ENCODE results near the gene DEPP1. TPM values are rescaled to one million over a fixed set of nuclear protein-coding genes. Genes with fewer than 3 reads are reported as not detected.

The DEPP1 gene
- polyA plus RNA-seq, 1 donor from 2014 or later, result not detected

DNA sequence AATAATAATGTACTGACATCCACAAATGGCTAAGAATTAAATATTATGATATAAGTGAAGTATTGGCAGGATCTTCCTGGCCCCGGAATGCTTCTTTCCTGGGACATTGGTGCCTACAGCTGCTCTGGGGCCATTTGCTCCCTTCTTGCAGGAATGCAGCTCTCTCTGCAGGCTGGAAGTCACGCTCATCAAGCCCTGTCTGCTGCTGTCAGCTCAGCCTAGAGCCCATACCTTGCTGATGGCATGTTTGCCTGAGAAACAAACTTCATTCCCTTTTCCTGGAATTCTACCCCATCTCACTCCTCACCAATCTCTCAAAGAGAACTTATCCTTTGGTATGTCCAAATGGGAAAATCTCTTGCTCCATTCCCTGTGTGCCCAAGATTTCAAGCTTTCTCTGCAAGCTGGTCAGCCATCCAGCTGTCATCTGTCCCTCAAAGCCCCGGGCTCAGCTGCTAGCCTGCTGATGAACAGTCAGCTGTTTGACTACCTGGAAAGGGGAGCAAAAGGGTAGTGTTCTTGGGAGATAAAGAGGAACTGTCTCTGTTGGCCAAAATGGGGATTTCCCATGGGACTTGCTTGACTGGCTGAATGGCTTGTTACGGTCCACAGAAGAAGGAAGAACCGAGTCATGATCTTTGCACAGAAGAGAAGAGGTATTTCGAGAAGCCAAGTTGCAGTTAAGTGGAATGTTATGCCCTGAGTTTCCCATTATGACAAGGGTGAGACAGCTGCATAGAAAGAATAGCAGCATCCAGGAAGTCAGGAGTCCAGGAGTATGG, 31.0 kb downstream of the DEPP1 start:
- Mint-ChIP-seq H3K9me3 (peaks cover 1 to 18% (median 12%) of the 10 kb centered on the region in 3 donors), H3K4me1 (peaks cover 18 to 28% (median 19%) of the 10 kb centered on the region in 3 donors), H3K27me3 (peaks cover 4% of the 10 kb centered on the region), H3K36me3 (no peaks in the 10 kb centered on the region), H3K4me3 (peak overlapping the region in 2 of 4 donors; percentile 4 to 39), H3K27ac (peak overlapping the region in 1 of 3 donors; percentile 68)

- peaks cover 4% of the 10 kb centered on the region for H3K27me3 Mint-ChIP-seq
- H3K36me3 Mint-ChIP-seq, result no peaks in the 10 kb centered on the region
- no peak overlapping the region for H3K27ac Mint-ChIP-seq
- H3K4me3 Mint-ChIP-seq, result no peak overlapping the region
- H3K9me3 Mint-ChIP-seq, result peaks cover 2 to 24% (median 12%) of the 10 kb centered on the region in 3 donors
- peaks cover 16 to 28% (median 17%) of the 10 kb centered on the region in 3 donors for H3K4me1 Mint-ChIP-seq
Measured at GRCh38 chr10:44946205-44946604, 32.4 kb downstream of the DEPP1 start.

DNA sequence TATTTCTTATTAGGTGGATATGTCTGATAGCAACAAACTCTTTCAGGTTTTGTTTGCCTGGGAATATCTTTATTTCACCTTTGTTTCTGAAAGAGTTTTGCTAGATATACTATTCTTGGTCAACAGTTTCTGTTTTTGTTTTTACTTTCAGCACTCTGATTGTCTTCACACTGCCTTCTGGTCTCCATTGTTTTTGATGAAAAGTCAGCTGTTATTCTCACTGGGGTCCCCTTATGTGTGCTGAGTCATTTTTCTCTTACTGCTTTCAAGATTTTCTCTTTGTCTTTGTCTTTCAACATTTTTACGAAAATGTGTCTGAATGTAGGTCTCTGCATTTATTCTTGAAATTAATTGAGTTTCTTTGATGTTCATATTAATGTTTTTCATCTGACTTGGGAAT, 34.3 kb downstream of the DEPP1 start:
- H3K36me3 Mint-ChIP-seq, result no peaks in the 10 kb centered on the region
- peak overlapping the region in 1 of 4 donors; percentile 3 for H3K4me3 Mint-ChIP-seq
- H3K27ac Mint-ChIP-seq, result no peak overlapping the region
- peaks cover 14 to 23% (median 16%) of the 10 kb centered on the region in 3 donors for H3K4me1 Mint-ChIP-seq
- H3K27me3 Mint-ChIP-seq, result peaks cover 4% of the 10 kb centered on the region
- peaks cover 5 to 24% (median 15%) of the 10 kb centered on the region in 3 donors for H3K9me3 Mint-ChIP-seq

GRCh38 chr10:44939691-44940401, 38.8 kb downstream of the DEPP1 start:
- H3K4me3 Mint-ChIP-seq, result no peak overlapping the region
- no peak overlapping the region for H3K27ac Mint-ChIP-seq
- peaks cover 7 to 14% (median 12%) of the 10 kb centered on the region in 3 donors for H3K9me3 Mint-ChIP-seq
- no peaks in the 10 kb centered on the region for H3K36me3 Mint-ChIP-seq
- no peaks in the 10 kb centered on the region for H3K4me1 Mint-ChIP-seq
- no peaks in the 10 kb centered on the region for H3K27me3 Mint-ChIP-seq

DNA sequence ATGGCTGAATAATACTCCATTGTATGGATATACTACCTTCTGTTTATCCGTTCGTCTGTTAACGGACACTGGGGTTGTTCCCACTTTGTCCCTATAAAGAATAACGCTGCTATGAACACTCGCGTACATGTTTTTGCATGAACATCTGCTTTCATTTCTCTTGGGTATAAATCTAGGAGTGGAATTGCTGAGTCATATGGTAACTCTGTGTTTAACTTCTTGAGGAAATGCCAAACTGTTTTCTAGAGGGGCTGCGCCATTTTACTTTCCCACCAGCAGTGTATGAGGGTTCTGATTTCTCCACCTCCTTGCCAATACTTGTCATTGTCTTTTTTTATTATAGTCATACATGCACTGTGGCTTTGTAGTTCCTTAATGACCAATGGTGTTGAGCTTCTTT, 39.7 kb downstream of the DEPP1 start:
- H3K27me3 Mint-ChIP-seq, result no peaks in the 10 kb centered on the region
- peak overlapping the region in 1 of 3 donors; percentile 3 for H3K27ac Mint-ChIP-seq
- peaks cover 4 to 6% (median 5%) of the 10 kb centered on the region in 3 donors for H3K9me3 Mint-ChIP-seq
- H3K4me1 Mint-ChIP-seq, result no peaks in the 10 kb centered on the region
- no peaks in the 10 kb centered on the region for H3K36me3 Mint-ChIP-seq
- H3K4me3 Mint-ChIP-seq, result no peak overlapping the region

- H3K36me3 Mint-ChIP-seq, result no peaks in the 10 kb centered on the region
- peaks cover 4 to 6% (median 5%) of the 10 kb centered on the region in 3 donors for H3K9me3 Mint-ChIP-seq
- no peaks in the 10 kb centered on the region for H3K4me1 Mint-ChIP-seq
- H3K27me3 Mint-ChIP-seq, result no peaks in the 10 kb centered on the region
- peak overlapping the region in 1 of 3 donors; percentile 11 for H3K27ac Mint-ChIP-seq
- H3K4me3 Mint-ChIP-seq, result no peak overlapping the region
Measured at GRCh38 chr10:44937196-44938005, 41.2 kb downstream of the DEPP1 start.

GRCh38 chr10:44936314-44936975, 42.2 kb downstream of the DEPP1 start:
- Mint-ChIP-seq H3K27me3 (no peaks in the 10 kb centered on the region), H3K4me3 (no peak overlapping the region), H3K36me3 (no peaks in the 10 kb centered on the region), H3K4me1 (no peaks in the 10 kb centered on the region), H3K27ac (peak overlapping the region in 1 of 3 donors; percentile 71), H3K9me3 (peaks cover under 1 to 5% (median 4%) of the 10 kb centered on the region in 3 donors)

DNA sequence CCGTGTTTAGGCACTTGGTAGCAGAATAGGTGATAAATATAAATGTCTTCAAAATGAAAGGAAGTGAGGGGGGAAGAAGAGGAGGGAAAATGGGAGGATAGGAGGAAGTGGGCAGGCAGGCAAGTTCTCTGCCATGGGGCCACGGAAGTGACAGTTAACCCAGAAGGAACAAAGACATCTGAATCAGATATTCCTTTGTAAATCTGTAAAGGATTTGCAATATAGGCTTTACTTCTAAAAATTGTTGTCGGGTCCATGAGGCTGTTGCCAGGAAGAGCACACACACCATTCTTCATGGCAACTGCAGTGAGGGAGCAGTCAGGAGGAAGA, 42.7 kb downstream of the DEPP1 start:
- Mint-ChIP-seq H3K4me3 (no peak overlapping the region), H3K27ac (no peak overlapping the region), H3K4me1 (no peaks in the 10 kb centered on the region), H3K36me3 (no peaks in the 10 kb centered on the region), H3K27me3 (no peaks in the 10 kb centered on the region), H3K9me3 (peaks cover 0 to 4% (median 2%) of the 10 kb centered on the region in 3 donors)

DNA sequence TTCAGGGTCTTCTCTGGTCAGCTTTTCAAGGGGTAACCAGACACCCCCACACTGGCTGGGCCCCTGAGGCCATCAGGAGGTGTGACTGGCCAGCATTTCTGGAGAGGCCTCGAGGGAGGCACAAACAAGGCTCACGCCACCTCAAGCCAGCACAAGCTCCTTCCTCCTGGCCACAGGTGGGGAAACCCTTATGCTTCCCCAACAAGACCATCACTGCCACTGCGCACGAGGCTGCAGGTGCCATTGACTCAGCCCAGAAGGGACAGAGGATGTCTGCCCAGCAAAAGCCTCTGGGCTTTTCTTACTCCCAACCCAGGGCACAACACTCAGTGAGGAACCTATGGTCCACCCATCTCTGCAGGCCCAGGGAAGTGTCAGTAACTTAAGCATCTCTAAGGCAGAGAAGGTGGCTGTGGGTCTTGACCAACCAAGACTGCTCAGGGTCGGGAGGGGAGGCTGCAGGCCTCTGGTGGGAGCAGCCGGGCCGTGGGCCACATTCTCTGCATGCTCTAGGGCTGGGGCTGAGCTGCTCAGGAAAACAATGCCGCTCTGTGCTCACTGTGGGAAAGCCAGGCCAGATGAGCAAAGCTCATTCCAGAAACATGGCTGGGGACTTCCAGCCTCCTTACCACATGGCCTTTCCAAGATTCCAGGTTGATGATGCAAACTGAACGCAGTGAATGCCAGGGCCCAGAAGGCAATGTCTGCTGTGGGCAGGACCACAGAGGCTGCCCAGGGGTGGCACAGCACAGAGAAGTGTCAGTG, 43.2 kb downstream of the DEPP1 start:
- no peak overlapping the region for H3K27ac Mint-ChIP-seq
- no peaks in the 10 kb centered on the region for H3K36me3 Mint-ChIP-seq
- H3K4me3 Mint-ChIP-seq, result no peak overlapping the region
- no peaks in the 10 kb centered on the region for H3K4me1 Mint-ChIP-seq
- no peaks in the 10 kb centered on the region for H3K27me3 Mint-ChIP-seq
- H3K9me3 Mint-ChIP-seq, result peaks cover 0 to 4% (median 2%) of the 10 kb centered on the region in 3 donors

DNA sequence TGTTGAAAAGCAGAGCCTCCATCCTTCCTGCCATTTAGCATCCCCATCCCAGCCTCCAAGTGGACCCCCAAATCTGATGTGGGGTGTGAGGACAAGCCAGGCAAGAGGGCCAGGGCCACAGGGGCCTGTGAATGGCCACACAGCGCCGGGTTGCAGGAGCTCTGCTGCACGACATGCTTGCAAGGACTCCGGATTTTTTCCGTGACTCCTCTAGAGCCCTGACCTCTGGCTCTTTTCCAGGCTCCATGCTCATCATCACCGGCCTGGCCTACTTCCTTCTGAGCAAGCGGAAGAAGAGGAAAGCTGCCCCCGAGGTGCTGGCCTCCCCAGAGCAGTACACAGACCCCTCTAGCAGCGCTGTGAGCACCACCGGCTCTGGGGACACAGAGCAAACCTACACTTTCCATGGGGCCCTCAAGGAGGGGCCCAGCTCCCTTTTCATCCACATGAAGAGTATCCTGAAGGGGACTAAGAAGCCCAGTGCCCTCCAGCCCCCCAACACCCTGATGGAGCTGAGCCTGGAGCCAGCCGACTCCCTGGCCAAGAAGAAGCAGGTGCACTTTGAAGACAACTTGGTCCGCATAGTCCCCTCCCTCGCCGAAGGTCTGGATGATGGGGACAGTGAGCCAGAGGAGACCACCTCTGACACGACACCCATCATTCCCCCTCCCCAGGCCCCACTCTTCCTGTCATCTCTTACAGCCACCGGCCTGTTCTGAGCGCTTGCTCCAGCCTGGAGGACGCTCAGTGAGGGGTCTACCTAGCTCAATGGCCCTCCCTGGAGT, 44.0 kb downstream of the DEPP1 start:
- H3K4me3 Mint-ChIP-seq, result no peak overlapping the region
- no peak overlapping the region for H3K27ac Mint-ChIP-seq
- H3K9me3 Mint-ChIP-seq, result peaks cover 0 to 2% (median 0%) of the 10 kb centered on the region in 3 donors
- H3K4me1 Mint-ChIP-seq, result no peaks in the 10 kb centered on the region
- no peaks in the 10 kb centered on the region for H3K27me3 Mint-ChIP-seq
- H3K36me3 Mint-ChIP-seq, result no peaks in the 10 kb centered on the region

DNA sequence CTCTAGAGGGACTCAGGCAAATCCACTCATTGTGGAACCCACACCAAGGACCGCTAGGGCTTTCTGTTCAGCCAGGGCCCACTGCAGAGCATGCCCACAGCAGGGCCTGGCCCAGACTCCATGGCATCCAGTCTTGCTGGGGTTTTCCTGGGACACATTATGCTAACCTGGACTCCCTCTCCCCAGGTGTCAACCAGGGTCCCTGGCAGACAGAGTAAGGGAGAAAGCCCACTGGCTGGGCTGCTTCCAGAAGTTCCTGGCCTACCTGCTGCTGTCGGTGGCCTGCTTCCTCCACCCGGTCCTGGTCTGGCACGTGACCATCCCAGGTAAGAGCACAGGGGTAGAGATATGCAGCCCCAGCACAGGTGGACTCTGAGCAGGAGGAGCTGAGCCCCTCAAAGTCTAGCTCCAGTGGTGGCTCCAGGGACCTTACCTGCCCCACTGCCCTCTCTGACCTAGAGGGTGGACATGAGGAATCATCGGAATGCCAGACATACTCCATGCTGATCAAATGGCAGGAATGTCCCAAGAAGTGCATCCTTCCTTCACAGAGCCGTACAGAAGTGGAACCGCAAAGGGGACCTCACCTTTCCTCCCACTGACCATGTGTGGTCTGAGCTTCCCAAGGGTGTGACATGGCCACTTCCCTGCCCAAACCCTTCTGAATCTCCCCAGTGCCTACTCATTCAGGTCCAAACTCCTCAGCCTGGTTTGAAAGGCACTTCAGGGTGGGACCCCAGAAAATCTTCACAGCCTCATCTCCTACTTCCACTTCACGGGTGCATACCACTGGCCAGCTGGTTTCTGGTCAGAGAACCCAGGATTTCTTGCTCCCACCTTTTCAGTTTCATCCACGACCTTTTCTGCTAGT, 44.9 kb downstream of the DEPP1 start:
- peaks cover 0 to 2% (median 0%) of the 10 kb centered on the region in 3 donors for H3K9me3 Mint-ChIP-seq
- no peak overlapping the region for H3K4me3 Mint-ChIP-seq
- H3K4me1 Mint-ChIP-seq, result no peaks in the 10 kb centered on the region
- no peaks in the 10 kb centered on the region for H3K36me3 Mint-ChIP-seq
- no peak overlapping the region for H3K27ac Mint-ChIP-seq
- H3K27me3 Mint-ChIP-seq, result no peaks in the 10 kb centered on the region

GRCh38 chr10:44932517-44933450, 45.8 kb downstream of the DEPP1 start:
- Mint-ChIP-seq H3K4me3 (no peak overlapping the region), H3K27ac (no peak overlapping the region), H3K4me1 (no peaks in the 10 kb centered on the region), H3K9me3 (no peaks in the 10 kb centered on the region), H3K27me3 (no peaks in the 10 kb centered on the region), H3K36me3 (no peaks in the 10 kb centered on the region)

All from IgD-negative memory B cell (primary cell).